Measurements from ENCODE around the gene CD24.

CD24 gene

DNA sequence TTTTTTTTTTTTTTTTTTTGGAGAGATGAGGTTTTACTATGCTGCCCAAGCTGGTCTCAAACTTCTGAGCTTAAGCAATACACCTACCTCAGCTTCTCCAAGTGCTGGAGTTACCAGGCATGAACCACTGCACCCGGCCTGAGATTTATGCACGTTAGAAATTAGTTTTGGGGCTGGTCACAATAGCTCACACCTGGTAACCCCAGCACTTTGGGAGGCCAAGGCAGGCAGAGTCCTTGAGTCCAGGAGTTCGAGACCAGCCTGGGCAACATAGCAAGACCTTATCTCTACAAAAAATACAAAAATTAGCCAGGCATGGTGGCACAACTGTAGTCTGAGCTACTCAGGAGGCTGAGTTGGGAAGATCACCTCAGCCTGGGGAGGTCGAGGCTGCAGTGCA, 51.9 kb downstream of the CD24 start:
- no peak for FAIRE-seq
- TF ChIP-seq, protein P1, sequence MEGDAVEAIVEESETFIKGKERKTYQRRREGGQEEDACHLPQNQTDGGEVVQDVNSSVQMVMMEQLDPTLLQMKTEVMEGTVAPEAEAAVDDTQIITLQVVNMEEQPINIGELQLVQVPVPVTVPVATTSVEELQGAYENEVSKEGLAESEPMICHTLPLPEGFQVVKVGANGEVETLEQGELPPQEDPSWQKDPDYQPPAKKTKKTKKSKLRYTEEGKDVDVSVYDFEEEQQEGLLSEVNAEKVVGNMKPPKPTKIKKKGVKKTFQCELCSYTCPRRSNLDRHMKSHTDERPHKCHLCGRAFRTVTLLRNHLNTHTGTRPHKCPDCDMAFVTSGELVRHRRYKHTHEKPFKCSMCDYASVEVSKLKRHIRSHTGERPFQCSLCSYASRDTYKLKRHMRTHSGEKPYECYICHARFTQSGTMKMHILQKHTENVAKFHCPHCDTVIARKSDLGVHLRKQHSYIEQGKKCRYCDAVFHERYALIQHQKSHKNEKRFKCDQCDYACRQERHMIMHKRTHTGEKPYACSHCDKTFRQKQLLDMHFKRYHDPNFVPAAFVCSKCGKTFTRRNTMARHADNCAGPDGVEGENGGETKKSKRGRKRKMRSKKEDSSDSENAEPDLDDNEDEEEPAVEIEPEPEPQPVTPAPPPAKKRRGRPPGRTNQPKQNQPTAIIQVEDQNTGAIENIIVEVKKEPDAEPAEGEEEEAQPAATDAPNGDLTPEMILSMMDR (IDR thresholded peaks at IDR 0.05; ENCODE audit: insufficient read depth, missing control alignments), result no peak

More for the DNA sequence above, 51.9 kb downstream of the CD24 start:
- no peak for DNase-seq (ENCODE audit: insufficient read length, low spot score)

Measured in D721Med (cell line).